Epithelial cell of proximal tubule (primary cell): ENCODE results near the gene TXNDC15. TPM values are rescaled to one million over a fixed set of nuclear protein-coding genes. Genes with fewer than 3 reads are reported as not detected.
"Not testable (repeated sequence)": the region's sequence is repeated elsewhere in the genome, so short reads cannot be mapped to it uniquely, and the experiment has no call there.

Experiments
- DNase-seq: peaks from one replicate; pipeline ENCODE4 v3.0.0-alpha.2; 2011; ENCODE audit warnings: low read depth
- H3K4me3 ChIP-seq: 2 replicates; pipeline ENCODE4 v1.5.1; 2011; ENCODE audit warnings: low read depth, mild to moderate bottlenecking, low read length
- CTCF ChIP-seq: conservative IDR thresholded peaks from 2 replicates; pipeline ENCODE4 v1.5.1; 2012; ENCODE audit warnings: low read depth, mild to moderate bottlenecking, low read length
- total RNA-seq: library from RNA; depleted of rRNA; stranded (reverse); fragments of >200 nt; gene quantifications from 2 replicates; pipeline ENCODE4 v1.2.3, GENCODE V29; 2015

TXNDC15 gene
- 37.4 and 48.1 TPM in 2 replicates for total RNA-seq

- peak within 1 kb of the TSS; percentile 90 for H3K4me3 ChIP-seq
- TF ChIP-seq CTCF: no peak
- DNase-seq: no peak
These were observed at the start of gene TXNDC15 for GRCh38 chr5:134873987-134874830. Gene TXNDC15, plus strand, starts transcription at chr5:134874371. Its CDS starts 57 bp downstream, at chr5:134874428.

GRCh38 chr5:134824681-134825080 is 49.5 kb upstream of the TXNDC15 start:
- no peak for TF ChIP-seq CTCF
- DNase-seq: no peak
- no peak overlapping the region for H3K4me3 ChIP-seq

- TF ChIP-seq CTCF: no peak
- DNase-seq: no peak
- H3K4me3 ChIP-seq: no peak overlapping the region
These were observed 49.0 kb upstream of the TXNDC15 start for GRCh38 chr5:134825212-134825611.

- no peak overlapping the region for H3K4me3 ChIP-seq
- DNase-seq: no peak
- TF ChIP-seq CTCF: no peak
These were observed 40.7 kb upstream of the TXNDC15 start for GRCh38 chr5:134833340-134834032.

GRCh38 chr5:134835623-134836022 is 38.5 kb upstream of the TXNDC15 start:
- TF ChIP-seq CTCF: no peak
- no peak for DNase-seq
- H3K4me3 ChIP-seq: no peak overlapping the region

GRCh38 chr5:134837530-134838181 is 36.5 kb upstream of the TXNDC15 start:
- no peak overlapping the region for H3K4me3 ChIP-seq
- DNase-seq: no peak
- no peak for TF ChIP-seq CTCF

GRCh38 chr5:134838361-134838760 is 35.8 kb upstream of the TXNDC15 start:
- not testable (repeated sequence) for H3K4me3 ChIP-seq, DNase-seq
